LNCAP (cell line): Measurements from ENCODE around the gene PABPN1.

ENCODE experiments used
- TF ChIP-seq, protein P1 (sequence below): fragments of 450-650 bp; IDR thresholded peaks from 2 replicates; pipeline ENCODE4 v1.5.1; 2017; ENCODE audit warnings: mild to moderate bottlenecking

Gene PABPN1, protein sequence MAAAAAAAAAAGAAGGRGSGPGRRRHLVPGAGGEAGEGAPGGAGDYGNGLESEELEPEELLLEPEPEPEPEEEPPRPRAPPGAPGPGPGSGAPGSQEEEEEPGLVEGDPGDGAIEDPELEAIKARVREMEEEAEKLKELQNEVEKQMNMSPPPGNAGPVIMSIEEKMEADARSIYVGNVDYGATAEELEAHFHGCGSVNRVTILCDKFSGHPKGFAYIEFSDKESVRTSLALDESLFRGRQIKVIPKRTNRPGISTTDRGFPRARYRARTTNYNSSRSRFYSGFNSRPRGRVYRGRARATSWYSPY

DNA sequence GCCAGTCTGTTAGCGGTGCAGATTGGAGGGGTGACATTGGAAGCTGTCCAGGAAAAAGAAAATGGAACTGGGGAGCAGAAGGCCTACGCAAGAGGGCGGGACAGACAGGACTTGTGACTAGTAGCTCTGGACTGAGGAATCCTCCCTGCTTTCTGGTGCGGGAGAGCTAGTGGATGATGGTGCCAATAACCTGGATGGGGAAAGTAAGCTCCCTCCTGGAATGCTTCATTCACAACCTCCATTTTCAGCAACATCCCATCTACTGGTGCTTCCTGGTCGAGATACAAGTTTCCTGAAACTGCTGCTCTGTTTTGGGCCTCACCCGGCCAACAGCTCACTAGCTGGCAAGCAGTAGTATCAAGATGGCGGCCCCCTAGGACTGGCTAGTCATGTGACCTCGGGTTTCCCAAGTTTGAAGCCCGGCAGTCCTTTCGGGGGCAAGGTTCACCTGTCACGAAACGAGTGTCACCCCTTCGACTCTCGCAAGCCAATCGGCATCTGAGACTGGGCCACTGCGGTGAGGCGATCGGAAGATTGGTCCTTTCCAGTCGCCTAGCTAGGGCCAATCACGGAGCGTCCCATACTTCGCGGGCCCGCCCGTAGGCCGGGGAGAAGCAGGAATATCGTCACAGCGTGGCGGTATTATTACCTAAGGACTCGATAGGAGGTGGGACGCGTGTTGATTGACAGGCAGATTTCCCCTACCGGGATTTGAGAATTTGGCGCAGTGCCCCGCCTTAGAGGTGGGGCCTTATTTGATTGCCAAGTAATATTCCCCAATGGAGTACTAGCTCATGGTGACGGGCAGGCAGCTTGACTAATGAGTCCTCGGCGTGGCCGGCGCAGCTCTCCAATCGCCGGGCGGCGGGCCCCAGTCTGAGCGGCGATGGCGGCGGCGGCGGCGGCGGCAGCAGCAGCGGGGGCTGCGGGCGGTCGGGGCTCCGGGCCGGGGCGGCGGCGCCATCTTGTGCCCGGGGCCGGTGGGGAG is at the start of gene PABPN1:
Gene PABPN1 (plus strand): TSS at position 874 of the 988 bp plus-strand sequence. CDS start 13 bp downstream, at position 887.
- TF ChIP-seq, protein P1, sequence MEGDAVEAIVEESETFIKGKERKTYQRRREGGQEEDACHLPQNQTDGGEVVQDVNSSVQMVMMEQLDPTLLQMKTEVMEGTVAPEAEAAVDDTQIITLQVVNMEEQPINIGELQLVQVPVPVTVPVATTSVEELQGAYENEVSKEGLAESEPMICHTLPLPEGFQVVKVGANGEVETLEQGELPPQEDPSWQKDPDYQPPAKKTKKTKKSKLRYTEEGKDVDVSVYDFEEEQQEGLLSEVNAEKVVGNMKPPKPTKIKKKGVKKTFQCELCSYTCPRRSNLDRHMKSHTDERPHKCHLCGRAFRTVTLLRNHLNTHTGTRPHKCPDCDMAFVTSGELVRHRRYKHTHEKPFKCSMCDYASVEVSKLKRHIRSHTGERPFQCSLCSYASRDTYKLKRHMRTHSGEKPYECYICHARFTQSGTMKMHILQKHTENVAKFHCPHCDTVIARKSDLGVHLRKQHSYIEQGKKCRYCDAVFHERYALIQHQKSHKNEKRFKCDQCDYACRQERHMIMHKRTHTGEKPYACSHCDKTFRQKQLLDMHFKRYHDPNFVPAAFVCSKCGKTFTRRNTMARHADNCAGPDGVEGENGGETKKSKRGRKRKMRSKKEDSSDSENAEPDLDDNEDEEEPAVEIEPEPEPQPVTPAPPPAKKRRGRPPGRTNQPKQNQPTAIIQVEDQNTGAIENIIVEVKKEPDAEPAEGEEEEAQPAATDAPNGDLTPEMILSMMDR: no peak

DNA sequence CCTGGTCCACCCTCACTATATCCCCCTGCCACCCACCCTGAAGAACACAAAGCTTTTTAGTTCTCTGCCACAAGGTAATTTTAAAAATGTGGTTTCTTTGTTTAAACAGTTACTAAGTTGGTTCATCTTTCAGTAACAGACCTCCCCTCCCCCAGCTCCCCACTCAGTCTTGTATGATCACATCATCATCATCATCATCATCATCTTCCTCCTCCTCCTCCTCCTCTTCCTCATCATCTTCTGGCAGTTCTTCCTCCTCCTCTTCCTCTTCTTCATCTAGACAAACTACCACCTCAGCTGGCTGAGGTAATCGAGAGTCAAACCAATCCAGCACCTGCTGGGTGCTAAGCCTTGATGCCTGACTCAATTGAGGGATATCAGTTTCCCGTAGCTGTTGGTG is 45.8 kb upstream of the PABPN1 start:
- TF ChIP-seq, protein P1: no peak

DNA sequence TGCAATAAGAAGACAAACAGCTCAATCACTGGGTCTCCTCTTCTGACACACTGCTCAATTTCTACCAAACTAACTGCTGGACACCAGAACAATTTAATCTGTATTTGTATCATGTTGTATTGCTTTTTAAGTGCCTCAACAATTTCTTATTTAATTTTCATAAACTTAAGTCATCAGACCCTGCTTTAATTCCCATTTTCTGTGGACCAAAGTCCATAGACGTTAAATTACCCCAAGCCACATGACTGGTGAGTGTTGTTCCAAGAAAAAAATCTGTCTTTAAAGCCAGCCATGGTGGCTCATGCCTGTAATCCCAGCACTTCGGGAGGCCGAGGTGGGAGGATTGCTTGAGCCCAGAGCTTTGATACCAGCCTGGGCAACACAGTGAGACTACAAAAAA is 44.1 kb upstream of the PABPN1 start:
- TF ChIP-seq, protein P1: no peak

DNA sequence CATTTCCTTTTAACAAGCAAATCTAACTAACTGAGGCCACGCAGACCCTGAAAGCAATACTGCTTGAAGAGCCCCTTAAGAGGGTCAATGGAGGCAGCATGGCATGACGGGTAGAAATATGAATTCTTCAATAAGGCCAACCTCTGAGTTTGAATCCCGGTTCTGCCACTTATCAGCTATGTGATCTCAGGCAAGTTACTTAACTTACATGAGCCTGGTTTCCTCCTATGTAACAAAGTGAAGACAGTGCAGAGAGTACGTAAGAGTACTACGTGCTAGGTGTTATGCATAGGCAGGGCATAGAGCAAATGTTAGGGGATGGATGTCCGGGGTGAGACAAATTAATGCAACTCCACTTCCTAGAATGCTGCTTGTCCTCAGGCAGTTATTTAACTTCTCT is 40.0 kb upstream of the PABPN1 start:
- TF ChIP-seq, protein P1: no peak

DNA sequence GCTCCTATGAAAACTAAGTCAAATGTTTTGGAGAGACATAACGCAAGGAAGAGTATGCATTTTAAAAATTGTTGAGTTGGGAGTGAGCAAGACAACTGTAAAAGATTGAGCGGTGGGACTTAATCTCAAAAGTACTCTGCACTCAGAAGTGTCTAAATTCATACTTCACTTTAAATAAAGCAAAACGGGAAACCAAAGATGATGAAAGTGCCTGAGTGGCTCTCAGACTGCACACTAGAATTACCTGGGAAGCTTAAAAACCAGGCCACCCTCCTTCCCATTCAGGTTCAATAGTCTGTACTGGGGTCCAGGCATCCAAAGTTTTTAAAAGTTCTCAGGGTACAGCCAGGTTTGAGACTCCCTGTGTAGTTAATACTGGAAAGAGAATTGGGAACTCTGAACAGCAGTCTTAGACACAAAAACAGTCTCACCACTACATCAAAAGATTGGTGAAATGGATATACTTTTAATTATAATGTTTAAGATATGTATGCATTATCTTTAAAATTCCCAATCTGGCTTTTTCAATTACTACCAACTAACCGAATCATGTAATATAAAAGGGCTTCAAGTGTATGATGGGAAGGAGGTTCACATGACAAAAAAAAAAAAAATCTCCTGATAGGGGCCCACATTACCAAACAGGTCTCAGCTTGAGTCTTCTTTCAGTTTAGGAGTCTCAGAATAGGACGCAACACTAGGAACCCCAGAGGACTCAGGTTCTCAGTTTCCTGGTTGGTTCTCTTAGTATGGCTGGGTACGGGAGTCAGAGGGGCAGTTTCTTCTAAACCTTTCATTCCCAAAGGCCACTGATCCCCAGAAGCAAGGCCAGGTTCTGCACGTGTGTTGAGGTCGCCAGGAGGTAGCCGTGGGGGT is 36.4 kb upstream of the PABPN1 start:
- TF ChIP-seq, protein P1: no peak

DNA sequence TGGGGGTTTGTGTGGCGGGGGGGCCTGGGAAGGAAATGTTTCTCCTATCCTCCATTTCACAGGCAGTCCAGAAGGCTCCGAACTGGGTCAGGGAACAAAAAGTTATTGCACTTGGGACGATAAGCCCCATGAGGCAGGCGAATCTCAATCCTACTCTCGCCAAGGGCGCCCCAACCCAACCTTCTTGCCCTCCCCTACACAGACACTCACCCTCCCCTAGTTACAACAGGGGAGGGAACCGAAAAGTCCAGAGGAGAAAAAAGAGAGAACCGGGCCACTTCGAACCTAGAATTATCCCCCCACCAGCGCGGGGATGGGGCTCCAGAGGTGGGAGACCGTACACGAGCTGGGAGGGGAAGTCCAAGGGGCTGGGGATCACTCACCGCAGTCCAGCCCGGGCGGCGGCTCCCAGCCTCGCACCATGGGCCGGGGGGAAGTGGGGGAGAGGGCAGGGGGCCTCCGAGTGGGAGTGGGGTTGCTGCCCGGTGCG is 35.7 kb upstream of the PABPN1 start:
- TF ChIP-seq, protein P1: no peak
